Activated CD4-positive, alpha-beta T cell treated with anti-CD3 and anti-CD28 coated beads for 1 hour (primary cell): ENCODE measurements around the gene PRKCB.
"Not testable (repeated sequence)": the region's sequence is repeated elsewhere in the genome, so short reads cannot be mapped to it uniquely, and the experiment has no call there.

Experiments
- DNase-seq: peaks from one replicate; pipeline ENCODE4 v3.0.0-alpha.2; 2020

PRKCB gene

DNA sequence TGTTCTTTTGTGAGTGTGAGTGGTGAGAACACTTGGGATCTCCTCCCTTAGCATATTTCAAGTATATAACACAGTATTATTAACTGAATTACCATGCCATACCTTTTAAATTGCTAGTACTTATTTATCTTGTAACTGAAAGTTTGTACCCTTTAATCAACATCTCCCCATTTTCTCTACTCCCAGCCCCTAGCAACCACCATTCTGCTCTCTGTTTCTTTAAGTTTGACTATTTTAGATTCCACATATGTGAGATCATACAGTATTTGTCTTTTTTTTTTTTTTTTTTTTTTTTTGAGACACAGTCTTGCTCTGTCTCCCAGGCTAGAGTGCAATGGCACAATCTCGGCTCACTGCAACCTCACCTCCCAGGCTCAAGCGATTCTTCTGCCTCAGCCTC lies 302.8 kb downstream of the PRKCB start:
- no peak for DNase-seq

DNA sequence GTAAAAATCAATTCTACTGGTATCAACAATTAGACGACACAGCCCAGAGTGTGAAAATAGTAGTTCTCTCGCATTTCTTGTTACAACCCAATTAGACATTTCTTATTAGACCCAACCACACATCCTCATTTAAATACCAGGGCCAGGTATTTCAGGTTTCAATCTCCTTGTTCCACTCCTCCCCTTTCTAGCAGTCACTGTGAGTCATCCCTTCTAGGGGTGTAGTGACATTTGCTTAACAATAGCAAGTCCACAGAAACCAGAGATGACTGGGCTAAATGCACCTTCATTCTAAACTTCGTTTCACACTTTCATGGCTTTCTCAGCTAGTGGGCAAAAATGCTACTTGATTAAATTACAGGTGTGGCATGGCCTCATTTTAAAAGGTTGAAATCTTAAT lies 303.5 kb downstream of the PRKCB start:
- DNase-seq = no peak

DNA sequence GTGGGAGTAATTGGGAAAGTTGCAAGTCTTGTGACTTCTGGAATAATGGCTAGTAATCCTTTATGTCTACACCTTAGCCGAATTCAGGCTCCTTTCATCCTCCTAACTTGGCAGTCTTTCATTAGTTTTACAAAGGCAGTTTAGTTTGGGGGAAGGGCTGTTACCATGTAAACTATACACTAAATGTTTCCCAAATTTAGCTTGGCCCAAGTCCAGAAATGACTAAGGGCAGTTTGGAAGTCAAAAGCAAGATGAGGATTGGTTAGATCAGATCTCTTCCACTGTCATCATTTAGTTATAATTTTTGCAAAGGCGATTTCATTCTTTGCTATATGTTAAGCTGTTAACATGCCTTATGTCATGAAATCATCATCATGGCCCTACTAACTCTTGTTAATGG lies 304.9 kb downstream of the PRKCB start:
- DNase-seq = no peak

DNA sequence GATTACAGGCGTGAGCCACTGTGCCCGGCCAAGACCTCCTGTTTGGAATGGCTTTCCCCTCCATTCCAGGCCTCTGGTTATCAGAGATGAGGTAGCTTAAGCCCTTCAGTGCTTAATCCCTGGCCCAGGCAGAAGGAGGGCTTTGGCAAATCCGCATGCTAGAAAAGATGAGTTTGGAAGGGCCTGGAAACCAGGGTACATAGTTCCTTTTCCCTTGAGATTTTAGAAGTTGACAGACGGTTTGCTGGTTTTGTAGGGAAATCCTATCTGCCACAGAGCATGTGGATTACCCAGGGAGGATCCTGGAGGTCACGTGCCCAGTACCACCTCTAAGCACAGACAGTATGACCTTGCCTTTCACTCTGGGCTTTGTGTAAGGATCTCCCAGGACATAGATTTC lies 305.7 kb downstream of the PRKCB start:
- no peak for DNase-seq

- DNase-seq = no peak
Observed at GRCh38 chr16:24141917-24142316, 306.1 kb downstream of the PRKCB start.

DNA sequence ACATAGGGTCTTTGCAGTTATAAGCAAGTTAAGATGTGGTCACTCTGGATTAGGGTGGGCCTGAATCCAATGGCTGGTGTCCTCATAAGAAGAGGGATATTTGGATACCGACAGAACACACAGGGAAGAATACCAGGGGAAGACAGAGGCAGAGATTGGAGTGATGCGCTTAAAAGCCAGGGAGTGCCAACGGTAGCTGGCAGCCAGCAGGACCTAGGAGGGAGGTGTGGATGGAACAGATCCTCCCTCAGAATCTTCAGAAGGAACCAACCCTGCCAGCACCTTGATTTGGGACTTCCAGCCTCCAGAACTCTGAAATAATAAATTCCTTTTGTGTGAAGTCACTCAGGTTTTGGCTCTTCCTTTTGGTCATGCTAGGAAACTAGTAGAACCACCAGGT lies 310.1 kb downstream of the PRKCB start:
- no peak for DNase-seq

GRCh38 chr16:24146518-24146917 lies 310.7 kb downstream of the PRKCB start:
- DNase-seq = no peak

- DNase-seq = no peak
Observed at GRCh38 chr16:24149102-24149501, 313.3 kb downstream of the PRKCB start.

- no peak for DNase-seq
Observed at GRCh38 chr16:24150282-24150681, 314.5 kb downstream of the PRKCB start.

DNA sequence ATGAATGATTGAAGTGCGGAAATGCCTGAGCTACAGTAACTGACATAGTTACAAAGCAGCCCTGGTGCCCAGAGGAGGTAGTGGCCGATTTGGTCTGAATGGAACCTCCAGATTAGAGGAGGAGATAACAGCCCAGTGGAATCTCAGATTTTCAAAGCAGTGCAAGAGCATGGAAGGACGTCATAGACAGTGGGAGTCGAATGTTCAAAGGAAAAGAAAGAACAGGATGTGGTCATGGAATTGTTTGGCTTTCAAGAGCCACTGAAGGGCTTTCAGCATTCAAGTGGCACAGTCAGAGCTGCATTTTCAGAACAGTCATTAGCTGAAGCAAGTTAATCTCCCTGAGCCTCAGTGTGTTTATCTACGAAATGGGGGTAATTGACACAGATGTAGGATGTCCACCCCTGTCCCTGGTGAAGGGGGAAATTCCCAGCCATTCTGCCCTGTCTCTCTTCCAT lies 315.7 kb downstream of the PRKCB start:
- DNase-seq = peak; percentile 7

GRCh38 chr16:24152048-24152447 lies 316.3 kb downstream of the PRKCB start:
- not testable (repeated sequence) for DNase-seq

DNA sequence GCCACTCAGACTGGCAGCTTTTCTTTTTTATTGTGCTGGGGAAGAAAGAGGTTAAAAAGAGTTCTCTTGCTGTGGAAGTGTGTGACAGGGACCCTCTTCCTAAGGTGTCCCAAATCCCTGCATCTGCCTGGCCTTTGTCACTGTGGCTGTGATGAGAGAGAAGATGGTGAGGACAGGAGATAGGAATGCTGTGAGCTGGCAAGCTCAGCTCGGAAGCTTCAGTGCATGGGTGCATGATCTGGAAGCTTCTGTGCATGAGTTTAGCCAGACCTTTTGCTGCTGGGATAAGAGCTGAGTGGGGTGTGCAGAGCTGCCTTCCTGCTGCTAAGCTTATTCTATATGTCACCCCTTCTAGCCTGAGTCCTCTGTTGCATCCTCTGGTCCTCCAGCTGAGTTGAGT lies 317.0 kb downstream of the PRKCB start:
- no peak for DNase-seq

DNA sequence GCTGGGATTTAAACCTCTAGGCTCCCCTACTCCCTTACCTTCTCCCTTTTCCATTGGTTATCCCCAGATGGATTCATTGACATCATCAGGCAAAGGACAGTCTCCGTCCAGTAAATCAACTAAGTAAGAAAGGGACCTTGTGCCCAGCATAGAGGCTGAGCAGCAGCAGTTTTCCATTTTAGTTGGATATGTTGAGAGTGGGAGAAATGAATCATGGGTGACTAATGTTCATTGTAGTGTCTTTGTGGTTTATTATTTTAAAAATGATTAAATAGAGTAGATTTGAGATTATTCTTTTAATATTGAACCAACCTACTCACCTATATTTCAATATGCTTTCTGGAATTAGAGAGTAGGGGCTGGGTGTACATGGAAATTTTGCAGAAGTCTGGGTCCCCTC lies 321.0 kb downstream of the PRKCB start:
- DNase-seq = no peak

DNA sequence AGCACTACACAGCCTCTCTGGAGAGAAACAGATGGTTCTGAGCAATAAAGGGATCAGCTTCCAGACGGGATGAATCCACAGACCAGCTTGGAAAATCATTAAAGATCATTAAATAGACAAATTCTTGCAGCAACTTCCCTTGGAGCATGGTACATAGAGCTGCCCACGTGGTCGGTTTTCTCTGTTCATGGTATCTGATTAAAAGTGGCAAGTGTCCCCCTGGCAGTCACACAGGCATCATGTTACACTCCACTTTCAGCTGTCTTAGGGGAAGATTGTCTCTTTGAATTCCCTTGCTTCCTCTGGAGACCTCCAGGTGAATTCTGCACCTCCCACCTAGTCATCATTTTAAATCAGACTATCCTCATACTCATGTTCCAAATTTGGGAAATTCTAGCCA lies 328.2 kb downstream of the PRKCB start:
- DNase-seq = no peak

DNA sequence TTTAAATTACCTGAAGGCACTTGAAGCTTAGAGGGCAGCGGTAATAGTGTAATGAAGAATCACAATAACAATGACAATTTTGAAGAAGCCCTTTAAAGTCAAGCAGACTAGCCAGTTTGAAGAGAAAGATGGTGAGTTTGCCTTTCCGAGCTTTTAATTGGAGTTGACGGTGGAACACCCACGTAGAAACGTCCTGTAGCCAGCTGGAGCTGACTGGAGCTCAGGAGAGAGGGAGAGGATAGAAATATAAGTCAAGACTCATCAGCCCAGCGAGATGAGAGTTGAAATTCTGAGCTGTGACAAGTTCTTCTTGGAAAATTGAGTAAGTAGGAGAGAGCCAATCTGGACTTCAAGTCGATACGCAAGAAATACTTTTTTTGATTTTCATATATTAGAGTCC lies 328.6 kb downstream of the PRKCB start:
- DNase-seq = no peak

GRCh38 chr16:24165273-24165672 lies 329.5 kb downstream of the PRKCB start:
- DNase-seq = no peak

DNA sequence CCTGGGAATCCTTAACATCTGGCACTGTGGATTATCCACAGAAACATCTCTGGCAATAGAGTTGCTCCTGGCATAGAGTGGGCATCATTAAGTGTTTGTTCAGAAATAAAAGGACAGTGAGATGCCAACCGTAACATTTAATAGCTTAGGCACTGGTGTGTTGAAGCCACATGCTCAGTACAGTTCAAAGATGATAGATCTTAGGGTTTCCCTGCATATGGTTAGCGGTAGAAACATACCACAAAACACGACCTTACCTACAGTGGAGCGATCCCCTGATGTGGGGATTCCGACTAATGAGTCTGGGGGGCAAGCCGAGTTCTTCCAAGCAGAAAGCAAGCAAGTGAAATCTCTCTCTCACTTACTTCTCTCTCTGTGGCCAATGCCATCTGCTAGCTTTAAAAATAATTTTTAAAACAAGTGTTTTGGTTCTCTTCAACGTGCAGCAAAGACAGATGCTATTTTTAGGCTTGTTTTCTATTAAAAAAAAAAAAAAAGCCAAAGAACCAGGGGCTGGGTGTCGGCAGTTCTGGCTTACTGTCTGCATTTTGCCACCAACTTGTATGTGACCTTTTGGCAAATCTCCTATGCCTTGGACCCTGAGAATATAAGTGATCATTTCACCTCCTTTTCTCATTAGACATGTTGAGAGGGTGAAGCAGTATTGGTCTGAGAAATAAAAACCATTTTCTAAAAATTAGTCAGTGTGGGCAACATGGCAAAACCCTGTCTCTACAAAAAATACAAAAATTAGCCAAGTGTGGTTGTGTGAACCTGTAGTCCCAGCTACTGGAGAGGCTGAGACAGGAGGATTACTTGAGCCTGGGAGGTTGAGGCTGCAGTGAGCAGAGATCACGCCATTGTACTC lies 331.1 kb downstream of the PRKCB start:
- DNase-seq = no peak

DNA sequence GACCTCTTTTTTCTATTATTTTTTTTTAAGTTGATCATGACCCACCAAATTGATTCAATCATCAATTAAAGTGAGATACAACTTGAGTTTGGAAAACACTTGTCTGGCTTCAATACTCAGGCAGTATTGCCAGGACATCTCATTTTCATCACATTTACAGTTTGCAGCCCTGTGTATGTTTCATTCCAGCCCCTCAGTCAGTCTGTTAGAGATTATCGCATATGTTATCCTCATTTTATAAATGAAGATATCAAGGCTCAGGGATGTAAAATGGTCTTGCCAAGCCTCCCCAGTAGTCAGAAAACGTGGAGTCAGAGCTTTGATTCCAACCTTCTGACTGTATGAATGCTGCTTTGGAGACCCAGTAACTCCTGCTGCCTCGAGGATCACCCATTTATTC lies 333.1 kb downstream of the PRKCB start:
- DNase-seq = no peak

DNA sequence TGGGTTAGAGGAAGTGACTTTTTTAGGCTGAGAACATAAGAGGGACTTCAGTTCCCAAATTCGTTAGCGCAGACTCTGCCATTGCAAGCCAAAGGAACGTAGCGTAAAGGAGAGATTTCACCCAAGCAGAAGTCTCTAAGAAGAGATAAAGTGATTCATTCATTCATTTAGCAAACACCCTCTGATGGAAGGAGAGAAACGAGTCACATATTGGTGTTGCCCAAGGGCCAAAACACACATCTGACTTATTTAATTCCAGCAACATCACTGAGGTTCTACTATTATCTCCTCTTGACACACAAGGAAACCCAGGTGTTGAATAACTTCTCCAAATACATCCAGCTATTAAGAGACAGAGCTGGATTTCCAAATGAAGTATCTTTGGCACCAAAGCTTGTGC lies 334.6 kb downstream of the PRKCB start:
- DNase-seq = no peak

- DNase-seq = no peak
Observed at GRCh38 chr16:24174504-24174903, 338.7 kb downstream of the PRKCB start.

- DNase-seq = no peak
Observed at GRCh38 chr16:24174957-24175356, 339.2 kb downstream of the PRKCB start.

GRCh38 chr16:24178496-24178895 lies 342.7 kb downstream of the PRKCB start:
- DNase-seq = no peak

DNA sequence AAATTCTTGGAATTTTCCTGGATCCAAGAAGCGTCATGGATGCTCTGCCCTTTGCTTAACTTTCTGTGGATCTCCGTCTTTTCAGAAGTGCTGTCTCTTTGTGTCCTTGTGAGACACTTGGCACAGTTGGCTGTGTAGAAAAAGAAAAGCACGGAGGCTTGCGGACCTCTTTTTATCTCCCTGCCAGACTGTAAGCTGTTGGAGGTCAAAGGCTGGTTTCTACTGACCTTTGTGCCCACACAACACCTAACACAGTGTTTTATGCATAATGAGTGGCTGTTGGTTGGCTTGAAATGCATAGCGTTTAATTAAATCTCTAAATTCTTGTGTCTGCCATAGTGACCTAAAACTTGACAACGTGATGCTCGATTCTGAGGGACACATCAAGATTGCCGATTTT lies 344.7 kb downstream of the PRKCB start:
- no peak for DNase-seq

DNA sequence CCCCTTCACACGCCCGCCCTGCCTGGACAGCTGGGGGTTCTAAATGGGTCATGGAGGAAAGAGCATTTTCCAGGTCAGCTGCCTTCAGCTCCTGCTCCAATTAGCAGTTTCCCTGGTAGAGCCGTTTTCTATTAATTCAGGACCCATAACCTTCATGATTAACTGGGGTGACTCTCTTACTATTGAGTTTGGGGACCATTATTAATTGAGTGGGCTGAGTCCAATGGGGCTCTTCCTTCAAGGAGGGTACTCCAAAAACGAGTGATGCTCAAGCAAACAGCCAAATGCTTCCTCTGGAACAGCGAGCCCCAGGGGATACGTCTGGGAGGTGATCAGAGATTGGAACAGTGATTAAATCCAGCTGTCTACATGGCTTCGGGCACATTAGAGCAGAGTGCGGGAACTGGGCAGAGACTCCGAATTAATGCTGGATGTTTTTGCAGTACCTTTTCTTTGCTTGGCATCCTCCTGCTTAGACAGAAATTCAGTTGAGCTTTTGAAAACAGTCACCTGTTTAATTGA lies 352.3 kb downstream of the PRKCB start:
- DNase-seq = no peak
